Small intestine (tissue), 7 donors: ENCODE measurements around the gene PCDHGA12. TPM values are rescaled to one million over a fixed set of nuclear protein-coding genes. Genes with fewer than 3 reads are reported as not detected.
"Not testable (repeated sequence)": the region's sequence is repeated elsewhere in the genome, so short reads cannot be mapped to it uniquely, and the experiment has no call there.

Source experiments
- DNase-seq, 2 donors: peaks; one replicate each; pipeline versions ENCODE4 v3.0.0 to v3.0.0-alpha.2; 2013
- FAIRE-seq: peaks from 2 replicates; lab custom pipeline; 2012; peaks lifted over from hg19 to GRCh38; lab: Jason Lieb, UNC
- H3K27ac ChIP-seq, 3 donors: one replicate each; pipeline ENCODE4 v1.5.1; 2013; ENCODE audit warnings: low read length in 2 of 3, mild to moderate bottlenecking in 2 of 3, control low read depth in 1 of 3, inconsistent platforms in 1 of 3, low read depth in 1 of 3, moderate library complexity in 1 of 3
- H3K27me3 ChIP-seq, 3 donors: one replicate each; pipeline ENCODE4 v1.6.1; 2013; ENCODE audit warnings: low read length in 3 of 3, inconsistent platforms in 1 of 3; ENCODE audit not compliant: control insufficient read depth in 3 of 3, insufficient read depth in 3 of 3
- H3K36me3 ChIP-seq, 3 donors: one replicate each; pipeline ENCODE4 v1.6.1; 2013; ENCODE audit warnings: low read length in 3 of 3, inconsistent platforms in 1 of 3, low read depth in 1 of 3, mild to moderate bottlenecking in 1 of 3, moderate library complexity in 1 of 3; ENCODE audit not compliant: control insufficient read depth in 3 of 3, insufficient read depth in 2 of 3
- H3K4me1 ChIP-seq, 3 donors: one replicate each; pipeline ENCODE4 v1.6.1; 2013; ENCODE audit warnings: low read length in 2 of 3, inconsistent platforms in 1 of 3, low read depth in 1 of 3, mild to moderate bottlenecking in 1 of 3, moderate library complexity in 1 of 3; ENCODE audit not compliant: control insufficient read depth in 3 of 3, insufficient read depth in 2 of 3
- H3K4me3 ChIP-seq, 3 donors: one replicate each; pipeline ENCODE4 v1.5.1; 2013; ENCODE audit warnings: low read length in 3 of 3, control low read depth in 1 of 3, inconsistent platforms in 1 of 3, low read depth in 1 of 3, mild to moderate bottlenecking in 1 of 3, moderate library complexity in 1 of 3
- H3K9me3 ChIP-seq, 2 donors: one replicate each; pipeline ENCODE4 v1.6.1; 2013; ENCODE audit warnings: low read depth in 1 of 2, low read length in 1 of 2; ENCODE audit not compliant: control insufficient read depth in 2 of 2, insufficient read depth in 1 of 2
- WGBS, 3 donors: extraction: QIAGEN DNeasy Blood & Tissue Kit; methylation state at CpG; one replicate each; pipeline ENCODE4 v1.1.7; 2013; 5-methylcytosine and 5-hydroxymethylcytosine counted together
- polyA plus RNA-seq, 4 donors: library from polyadenylated mRNA; stranded (reverse) in 3 of 4; unstranded in 1 of 4; fragments of 200-250 nt in 3 of 4; fragments of 120-200 nt in 1 of 4; gene quantifications; one replicate each; pipeline versions ENCODE4 v1.2.1 to v1.2.3, GENCODE V29; 2013
- donor health status: healthy with polysubstance abuse.
- donor health status: control.
- donor health status: control.
- donor health status: Bipolar disorder and iron deficiency.
- donor health status: healthy.

PCDHGA12 gene
- polyA plus RNA-seq, 4 donors = 0.41 to 1.5 (median 0.54) TPM; not detected in 1

DNA sequence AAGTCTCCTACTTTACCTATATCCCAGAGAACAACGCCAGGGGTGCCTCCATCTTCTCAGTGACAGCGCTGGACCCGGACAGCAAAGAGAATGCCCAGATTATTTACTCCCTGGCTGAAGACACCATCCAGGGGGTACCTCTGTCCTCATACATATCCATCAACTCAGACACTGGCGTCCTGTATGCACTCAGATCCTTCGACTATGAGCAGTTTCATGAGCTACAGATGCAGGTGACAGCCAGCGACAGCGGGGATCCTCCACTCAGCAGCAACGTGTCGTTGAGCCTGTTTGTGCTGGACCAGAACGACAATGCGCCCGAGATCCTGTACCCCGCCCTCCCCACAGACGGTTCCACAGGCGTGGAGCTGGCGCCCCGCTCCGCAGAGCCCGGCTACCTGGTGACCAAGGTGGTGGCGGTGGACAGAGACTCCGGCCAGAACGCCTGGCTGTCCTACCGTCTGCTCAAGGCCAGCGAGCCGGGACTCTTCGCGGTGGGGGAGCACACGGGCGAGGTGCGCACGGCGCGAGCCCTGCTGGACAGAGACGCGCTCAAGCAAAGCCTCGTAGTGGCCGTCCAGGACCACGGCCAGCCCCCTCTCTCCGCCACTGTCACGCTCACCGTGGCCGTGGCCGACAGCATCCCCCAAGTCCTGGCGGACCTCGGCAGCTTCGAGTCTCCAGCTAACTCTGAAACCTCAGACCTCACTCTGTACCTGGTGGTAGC, 15.6 kb upstream of the PCDHGA12 start:
- H3K27ac ChIP-seq, DNase-seq, FAIRE-seq, H3K4me1 ChIP-seq, H3K4me3 ChIP-seq, H3K36me3 ChIP-seq: not testable (repeated sequence)
- Histone ChIP-seq H3K27me3 (peaks cover 0 to 56% (median 27%) of the 10 kb centered on the region in 3 donors), H3K9me3 (peaks cover 10 to 70% of the 10 kb centered on the region in 2 donors)
- 33 to 57% (median 50%) methylated on average over 38 to 46 of the region's 46 CpGs for WGBS, 3 donors

DNA sequence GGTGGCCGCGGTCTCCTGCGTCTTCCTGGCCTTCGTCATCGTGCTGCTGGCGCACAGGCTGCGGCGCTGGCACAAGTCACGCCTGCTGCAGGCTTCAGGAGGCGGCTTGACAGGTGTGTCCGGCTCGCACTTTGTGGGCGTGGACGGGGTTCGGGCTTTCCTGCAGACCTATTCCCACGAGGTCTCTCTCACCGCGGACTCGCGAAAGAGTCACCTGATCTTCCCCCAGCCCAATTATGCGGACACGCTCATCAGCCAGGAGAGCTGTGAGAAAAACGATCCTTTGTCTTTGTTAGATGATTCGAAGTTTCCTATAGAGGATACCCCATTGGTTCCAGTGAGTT, 15.1 kb upstream of the PCDHGA12 start:
- not testable (repeated sequence) for H3K4me1 ChIP-seq, FAIRE-seq, DNase-seq, H3K4me3 ChIP-seq, H3K36me3 ChIP-seq, H3K27ac ChIP-seq
- 20 to 48% (median 48%) methylated on average over 24 of the region's 24 CpGs for WGBS, 3 donors
- peaks cover 0 to 54% (median 23%) of the 10 kb centered on the region in 3 donors for H3K27me3 ChIP-seq
- H3K9me3 ChIP-seq = peaks cover 8 to 69% of the 10 kb centered on the region in 2 donors

DNA sequence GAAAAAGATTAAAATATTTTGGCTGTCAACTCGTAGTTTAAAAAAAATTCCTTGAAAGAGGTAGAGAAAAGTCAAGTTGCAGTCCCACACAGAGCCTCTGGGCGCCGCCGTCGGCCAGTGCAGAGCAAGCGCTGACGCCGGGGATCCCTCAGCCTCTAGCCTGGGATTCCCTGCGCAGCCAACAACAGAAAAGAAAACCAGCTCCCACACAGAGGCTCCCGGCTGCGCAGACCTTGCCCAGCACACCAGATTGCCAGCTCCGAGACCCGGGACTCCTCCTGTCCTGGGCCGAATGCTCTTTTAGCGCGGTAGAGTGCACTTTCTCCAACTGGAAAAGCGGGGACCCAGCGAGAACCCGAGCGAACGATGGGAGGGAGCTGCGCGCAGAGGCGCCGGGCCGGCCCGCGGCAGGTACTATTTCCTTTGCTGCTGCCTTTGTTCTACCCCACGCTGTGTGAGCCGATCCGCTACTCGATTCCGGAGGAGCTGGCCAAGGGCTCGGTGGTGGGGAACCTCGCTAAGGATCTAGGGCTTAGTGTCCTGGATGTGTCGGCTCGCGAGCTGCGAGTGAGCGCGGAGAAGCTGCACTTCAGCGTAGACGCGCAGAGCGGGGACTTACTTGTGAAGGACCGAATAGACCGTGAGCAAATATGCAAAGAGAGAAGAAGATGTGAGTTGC, 12.7 kb upstream of the PCDHGA12 start, which contains the start of gene PCDHGB7:
PCDHGB7 (plus strand) TSS at position 184 of the 679 bp plus-strand sequence; CDS start at position 367, 183 bp downstream.
- peaks cover 0 to 66% (median 31%) of the 10 kb centered on the region in 3 donors for H3K27me3 ChIP-seq
- H3K4me1 ChIP-seq, H3K36me3 ChIP-seq, H3K27ac ChIP-seq, FAIRE-seq: not testable (repeated sequence)
- peak within 1 kb of the TSS in 1 of 3 donors; percentile 37 for H3K4me3 ChIP-seq
- H3K9me3 ChIP-seq = peaks cover 19 to 74% of the 10 kb centered on the region in 2 donors
- peak; percentile 23 to 68 for DNase-seq
- 8 to 36% (median 27%) methylated on average over 33 to 47 of the region's 47 CpGs for WGBS, 3 donors

DNA sequence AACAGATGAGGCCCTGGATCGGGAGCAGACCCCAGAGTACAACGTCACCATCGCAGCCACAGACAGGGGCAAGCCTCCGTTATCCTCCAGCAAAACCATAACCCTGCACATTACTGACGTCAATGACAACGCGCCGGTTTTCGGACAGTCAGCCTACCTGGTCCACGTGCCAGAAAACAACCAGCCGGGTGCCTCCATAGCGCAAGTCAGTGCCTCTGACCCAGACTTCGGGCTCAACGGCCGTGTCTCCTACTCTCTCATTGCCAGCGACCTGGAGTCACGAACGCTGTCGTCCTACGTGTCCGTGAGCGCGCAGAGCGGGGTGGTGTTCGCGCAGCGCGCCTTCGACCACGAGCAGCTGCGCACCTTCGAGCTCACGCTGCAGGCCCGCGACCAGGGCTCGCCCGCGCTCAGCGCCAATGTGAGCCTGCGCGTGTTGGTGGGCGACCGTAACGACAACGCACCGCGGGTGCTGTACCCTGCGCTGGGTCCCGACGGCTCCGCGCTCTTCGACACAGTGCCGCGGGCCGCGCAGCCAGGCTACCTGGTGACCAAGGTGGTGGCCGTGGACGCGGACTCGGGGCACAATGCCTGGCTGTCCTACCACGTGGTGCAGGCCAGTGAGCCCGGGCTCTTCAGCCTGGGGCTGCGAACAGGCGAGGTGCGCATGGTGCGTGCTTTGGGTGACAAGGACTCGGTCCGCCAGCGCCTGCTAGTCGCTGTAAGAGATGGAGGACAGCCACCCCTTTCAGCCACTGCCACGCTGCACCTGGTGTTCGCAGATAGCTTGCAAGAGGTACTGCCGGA, 11.0 kb upstream of the PCDHGA12 start:
- Histone ChIP-seq H3K36me3 (no peaks in the 10 kb centered on the region), H3K9me3 (peaks cover 22 to 68% of the 10 kb centered on the region in 2 donors), H3K27me3 (peaks cover 0 to 59% (median 30%) of the 10 kb centered on the region in 3 donors), H3K27ac (no peak overlapping the region), H3K4me3 (no peak overlapping the region), H3K4me1 (no peaks in the 10 kb centered on the region)
- FAIRE-seq (no peak), DNase-seq (no peak)
- WGBS, 3 donors = 33 to 63% (median 57%) methylated on average over 73 to 74 of the region's 74 CpGs

DNA sequence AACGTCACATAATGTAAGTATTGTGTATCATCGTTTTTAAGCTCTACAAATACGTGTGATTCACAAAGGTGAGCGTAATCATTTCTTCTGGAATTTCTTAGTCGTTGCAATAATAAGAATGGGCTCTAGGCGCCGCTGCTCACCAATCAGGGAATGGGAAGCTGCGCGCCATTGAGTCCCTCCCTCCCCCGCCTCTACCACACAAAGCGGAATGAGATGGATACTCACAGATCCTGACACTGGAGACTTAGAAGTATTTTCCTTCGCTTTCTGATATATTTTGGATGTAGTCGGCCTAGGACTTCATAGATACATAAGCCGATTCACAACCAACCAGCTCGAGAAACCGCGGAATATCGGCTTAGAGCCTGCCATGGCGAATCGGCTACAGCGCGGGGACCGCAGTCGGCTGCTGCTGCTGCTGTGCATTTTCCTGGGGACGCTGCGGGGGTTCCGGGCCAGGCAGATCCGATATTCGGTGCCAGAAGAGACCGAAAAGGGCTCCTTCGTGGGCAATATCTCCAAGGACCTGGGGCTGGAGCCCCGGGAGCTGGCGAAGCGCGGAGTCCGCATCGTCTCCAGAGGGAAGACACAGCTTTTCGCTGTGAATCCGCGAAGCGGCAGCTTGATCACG, 9.3 kb upstream of the PCDHGA12 start, which contains the start of gene PCDHGA11:
PCDHGA11 (plus strand) TSS at position 197 of the 634 bp plus-strand sequence; CDS start at position 374, 177 bp downstream.
- Histone ChIP-seq H3K4me3 (peak within 1 kb of the TSS in 1 of 3 donors; percentile 15), H3K36me3 (no peaks in the 10 kb centered on the region), H3K4me1 (no peaks in the 10 kb centered on the region), H3K9me3 (peaks cover 22 to 60% of the 10 kb centered on the region in 2 donors), H3K27ac (no peak within 1 kb of the TSS), H3K27me3 (peaks cover 0 to 49% (median 27%) of the 10 kb centered on the region in 3 donors)
- DNase-seq (peak in 1 of 2 donors; percentile 43), FAIRE-seq (no peak)
- 10 to 33% (median 31%) methylated on average over 42 of the region's 42 CpGs for WGBS, 3 donors

DNA sequence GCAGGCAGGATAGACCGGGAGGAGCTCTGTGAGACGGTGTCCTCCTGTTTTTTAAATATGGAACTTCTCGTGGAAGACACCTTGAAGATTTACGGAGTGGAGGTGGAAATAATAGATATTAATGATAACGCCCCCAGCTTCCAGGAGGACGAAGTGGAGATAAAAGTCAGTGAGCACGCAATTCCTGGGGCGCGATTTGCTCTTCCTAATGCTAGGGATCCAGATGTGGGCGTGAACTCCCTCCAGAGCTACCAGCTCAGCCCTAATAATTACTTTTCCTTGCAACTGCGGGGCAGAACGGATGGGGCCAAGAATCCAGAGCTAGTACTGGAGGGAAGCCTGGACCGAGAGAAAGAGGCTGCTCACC, 8.8 kb upstream of the PCDHGA12 start:
- WGBS, 3 donors = 11 to 22% (median 11%) methylated on average over 13 of the region's 13 CpGs
- Histone ChIP-seq H3K4me3 (no peak overlapping the region), H3K27me3 (peaks cover 0 to 53% (median 28%) of the 10 kb centered on the region in 3 donors), H3K4me1 (no peaks in the 10 kb centered on the region), H3K36me3 (no peaks in the 10 kb centered on the region), H3K27ac (no peak overlapping the region), H3K9me3 (peaks cover 22 to 65% of the 10 kb centered on the region in 2 donors)
- DNase-seq (no peak), FAIRE-seq (no peak)

DNA sequence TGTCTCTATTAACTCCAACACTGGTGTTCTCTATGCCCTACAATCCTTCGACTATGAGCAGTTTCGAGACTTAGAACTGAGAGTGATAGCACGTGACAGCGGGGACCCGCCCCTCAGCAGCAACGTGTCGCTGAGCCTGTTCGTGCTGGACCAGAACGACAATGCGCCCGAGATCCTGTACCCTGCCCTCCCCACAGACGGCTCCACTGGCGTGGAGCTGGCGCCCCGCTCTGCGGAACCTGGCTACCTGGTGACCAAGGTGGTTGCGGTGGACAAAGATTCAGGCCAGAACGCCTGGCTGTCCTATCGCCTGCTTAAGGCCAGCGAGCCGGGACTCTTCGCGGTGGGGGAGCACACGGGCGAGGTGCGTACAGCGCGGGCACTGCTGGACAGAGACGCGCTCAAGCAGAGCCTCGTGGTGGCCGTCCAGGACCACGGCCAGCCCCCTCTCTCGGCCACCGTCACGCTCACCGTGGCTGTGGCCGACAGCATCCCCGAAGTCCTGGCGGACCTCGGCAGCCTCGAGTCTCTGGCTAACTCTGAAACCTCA, 7.5 kb upstream of the PCDHGA12 start:
- Histone ChIP-seq H3K27me3 (peaks cover 0 to 59% (median 30%) of the 10 kb centered on the region in 3 donors), H3K4me1 (no peaks in the 10 kb centered on the region), H3K4me3 (no peak overlapping the region), H3K9me3 (peaks cover 22 to 73% of the 10 kb centered on the region in 2 donors), H3K36me3 (no peaks in the 10 kb centered on the region), H3K27ac (no peak overlapping the region)
- FAIRE-seq (no peak), DNase-seq (no peak)
- 24 to 49% (median 48%) methylated on average over 40 to 42 of the region's 42 CpGs for WGBS, 3 donors
